ENCODE measurements around the gene NDOR1.

The NDOR1 gene

GRCh38 chr9:137266162-137266527, 60.6 kb downstream of the NDOR1 start:
- no peak for FAIRE-seq

Measured in A204.1 (cell line).